ENCODE results near the gene OTUD7B. TPM values are rescaled to one million over a fixed set of nuclear protein-coding genes. Genes with fewer than 3 reads are reported as not detected.
"Not testable (repeated sequence)": the region's sequence is repeated elsewhere in the genome, so short reads cannot be mapped to it uniquely, and the experiment has no call there.

The OTUD7B gene
- total RNA-seq (10 to 100 TPM; 23.1 to 31.5 TPM), polyA plus RNA-seq (ENCODE audit: insufficient read depth, low read depth, low replicate concordance) (30.3 TPM)
- long read RNA-seq, donor 1, full-length matches to known transcripts = 2 of 2 reads
- long read RNA-seq, donor 1, partial matches to known transcripts = 0 of 2 reads
- long read RNA-seq, donor 1, other reads (novel, unspliced or antisense) = 0 of 2 reads
- long read RNA-seq, donor 2 = 0 reads

DNA sequence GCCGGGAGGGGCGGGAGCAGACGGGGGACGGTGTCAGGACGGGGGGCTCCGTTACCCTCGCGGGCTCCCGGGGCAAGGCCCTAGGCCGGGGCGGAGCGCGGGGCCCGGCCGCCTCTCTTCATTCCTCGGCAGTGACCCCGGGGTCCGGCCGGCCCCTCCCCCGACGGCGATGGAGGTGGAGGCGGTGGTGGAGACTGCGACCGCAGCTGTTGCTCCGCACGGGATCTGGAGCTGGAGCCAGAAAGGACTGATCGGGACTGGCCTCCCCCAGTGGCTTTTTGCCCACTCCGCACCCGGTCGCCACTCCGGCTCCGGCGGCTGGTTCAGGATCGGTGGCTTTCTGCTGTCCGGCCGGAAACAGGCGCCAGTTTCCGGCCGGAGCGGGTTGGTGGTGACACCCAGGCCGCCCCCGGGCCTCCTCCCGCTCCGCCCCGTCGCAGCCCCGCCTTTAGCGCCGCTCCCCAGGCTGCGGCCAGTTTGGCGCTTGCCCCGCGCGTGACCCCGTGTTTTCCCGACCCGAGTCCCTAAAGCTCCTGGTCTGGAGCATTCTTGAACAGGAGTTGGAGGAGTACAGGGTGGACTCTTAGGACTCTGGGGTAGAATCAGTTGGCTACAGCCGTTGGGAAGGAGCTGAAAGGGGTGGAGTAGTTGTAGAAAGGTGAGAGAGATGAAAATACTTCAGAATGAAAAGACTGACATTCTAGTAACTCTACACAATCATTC is at the start of gene OTUD7B:
Gene OTUD7B (minus strand): TSS at position 334 of the 723 bp plus-strand sequence. CDS start 33,216 bp downstream, outside the sequence.
- WGBS, 2 donors = 0 to 1% methylated on average over 22 to 59 of the region's 59 CpGs
- Histone ChIP-seq H3K4me3 (peak within 1 kb of the TSS; percentile 85 to 88), H3K27me3 (no peaks in the 10 kb centered on the region), H3K27ac (peak within 1 kb of the TSS; percentile 91 to 92), H3K4me1 (peaks cover 16% of the 10 kb centered on the region), H3K9me3 (no peaks in the 10 kb centered on the region), H3K36me3 (ENCODE audit: low read depth, missing control alignments) (no peaks in the 10 kb centered on the region)
- TF ChIP-seq CTCF (IDR thresholded peaks at IDR 0.05) = peak in 1 of 3 experiments; percentile 15
- TF ChIP-seq POLR2A (IDR thresholded peaks at IDR 0.05) = peak; percentile 10
- DNase-seq = peak; percentile 89
- intact Hi-C loops (cut with DNase I; ENCODE audit: low total_unique reads) = no loop called here

DNA sequence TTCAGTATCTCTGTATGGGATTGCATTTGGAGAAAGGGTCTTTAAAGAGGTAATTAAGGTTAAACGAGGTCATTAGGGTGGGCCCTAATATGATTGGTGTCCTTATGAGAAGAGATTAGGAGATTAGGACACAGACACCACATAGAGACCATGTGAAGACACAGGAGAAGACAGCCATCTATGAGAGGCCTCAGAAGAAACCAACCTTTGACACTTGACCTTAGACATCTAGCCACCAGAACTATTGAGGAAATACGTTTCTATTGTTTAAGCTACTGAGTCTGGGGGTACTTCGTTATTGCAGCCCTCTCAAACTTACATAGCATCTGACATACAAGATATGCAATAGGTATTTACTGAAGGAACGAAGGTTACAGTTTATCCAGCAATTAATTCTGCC is 49.7 kb upstream of the OTUD7B start:
- DNase-seq = no peak
- WGBS, 2 donors = 81 to 83% methylated on average over 4 of the region's 4 CpGs
- Histone ChIP-seq H3K4me3 (no peak overlapping the region), H3K36me3 (ENCODE audit: low read depth, missing control alignments) (no peaks in the 10 kb centered on the region), H3K27me3 (no peaks in the 10 kb centered on the region), H3K9me3 (no peaks in the 10 kb centered on the region), H3K4me1 (no peaks in the 10 kb centered on the region), H3K27ac (no peak overlapping the region)
- intact Hi-C loops (cut with DNase I; ENCODE audit: low total_unique reads) = no loop called here
- no peak for TF ChIP-seq CTCF (IDR thresholded peaks at IDR 0.05)
- TF ChIP-seq POLR2A (IDR thresholded peaks at IDR 0.05) = no peak

DNA sequence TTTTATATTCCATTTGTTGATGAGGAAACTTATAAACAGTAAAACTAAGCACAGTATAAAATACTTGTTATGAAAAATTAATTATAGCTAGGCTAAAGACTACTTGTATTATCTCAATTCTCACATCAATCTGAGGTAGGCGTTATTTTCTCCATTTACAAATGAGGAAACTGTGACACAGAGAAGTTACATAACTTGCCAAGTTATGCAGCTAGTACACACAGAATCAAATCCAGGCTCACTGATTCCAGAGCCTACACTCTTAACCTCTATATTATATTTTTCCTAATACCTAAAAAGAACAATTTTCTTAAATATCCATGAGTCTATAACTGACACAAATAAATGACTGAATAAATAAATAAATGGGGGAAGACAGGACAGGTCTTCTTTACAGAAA is 45.9 kb upstream of the OTUD7B start:
- Histone ChIP-seq H3K9me3 (no peaks in the 10 kb centered on the region), H3K27ac (no peak overlapping the region), H3K27me3 (no peaks in the 10 kb centered on the region), H3K4me3 (no peak overlapping the region), H3K4me1 (no peaks in the 10 kb centered on the region), H3K36me3 (ENCODE audit: low read depth, missing control alignments) (no peaks in the 10 kb centered on the region)
- no peak for DNase-seq
- intact Hi-C loops (cut with DNase I; ENCODE audit: low total_unique reads) = loop anchor here (10.0 kb wide), 1 partner anchor 82 kb away; no protein-coding TSS in a partner anchor
- 79 to 88% methylated on average over 1 of the region's 1 CpG for WGBS, 2 donors
- no peak for TF ChIP-seq CTCF (IDR thresholded peaks at IDR 0.05)
- TF ChIP-seq POLR2A (IDR thresholded peaks at IDR 0.05) = no peak

DNA sequence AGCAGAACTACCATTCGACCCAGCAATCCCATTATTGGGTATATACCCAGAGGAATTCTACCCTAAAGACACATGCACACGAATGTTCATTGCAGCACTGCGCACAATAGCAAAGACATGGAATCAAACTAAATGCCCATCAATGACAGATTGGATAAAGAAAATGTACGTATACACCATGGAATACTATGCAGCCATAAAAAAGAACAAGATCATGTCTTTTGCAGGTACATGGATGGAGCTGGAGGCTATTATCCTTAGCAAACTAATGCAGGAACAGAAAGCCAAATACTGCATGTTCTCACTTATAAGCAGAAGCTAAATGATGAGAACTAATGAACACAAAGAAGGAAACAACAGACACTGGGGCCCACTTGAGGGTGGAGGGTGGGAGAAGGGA is 45.0 kb upstream of the OTUD7B start:
- H3K4me3 ChIP-seq; H3K27me3 ChIP-seq; H3K9me3 ChIP-seq; H3K4me1 ChIP-seq; H3K27ac ChIP-seq; H3K36me3 ChIP-seq (ENCODE audit: low read depth, missing control alignments); DNase-seq: not testable (repeated sequence)
- WGBS, 2 donors = 83 to 96% methylated on average over 4 of the region's 4 CpGs
- intact Hi-C loops (cut with DNase I; ENCODE audit: low total_unique reads) = loop anchor here (10.0 kb wide), 1 partner anchor 81 kb away; no protein-coding TSS in a partner anchor

DNA sequence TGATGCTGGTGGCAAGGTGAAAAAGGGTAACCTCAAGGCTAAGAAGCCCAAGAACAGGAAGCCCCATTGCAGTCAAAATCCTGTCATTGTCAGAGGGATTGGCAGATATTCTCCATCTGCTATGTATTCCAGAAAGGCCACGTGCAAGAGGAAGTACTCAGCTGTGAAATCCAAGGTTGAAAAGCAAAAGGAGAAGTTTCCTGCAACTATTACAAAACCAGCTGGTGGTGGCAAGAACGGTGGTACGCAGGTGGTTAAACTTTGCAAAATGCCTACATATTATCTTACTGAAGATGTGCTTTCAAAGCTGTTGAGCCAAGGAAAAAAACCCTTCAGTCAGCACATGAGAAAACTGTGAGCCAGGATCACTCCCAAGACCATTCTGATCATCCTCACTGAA is 43.4 kb upstream of the OTUD7B start:
- H3K9me3 ChIP-seq = no peaks in the 10 kb centered on the region
- TF ChIP-seq POLR2A (IDR thresholded peaks at IDR 0.05) = no peak
- no peak overlapping the region for H3K27ac ChIP-seq
- WGBS, 2 donors = 65 to 68% methylated on average over 3 of the region's 3 CpGs
- H3K27me3 ChIP-seq = no peaks in the 10 kb centered on the region
- no peak overlapping the region for H3K4me3 ChIP-seq
- no peaks in the 10 kb centered on the region for H3K4me1 ChIP-seq
- DNase-seq = no peak
- intact Hi-C loops (cut with DNase I; ENCODE audit: low total_unique reads) = loop anchor here (10.0 kb wide), 1 partner anchor 79 kb away; no protein-coding TSS in a partner anchor
- H3K36me3 ChIP-seq (ENCODE audit: low read depth, missing control alignments) = no peaks in the 10 kb centered on the region

- DNase-seq; H3K4me3 ChIP-seq; H3K4me1 ChIP-seq; H3K27ac ChIP-seq; H3K36me3 ChIP-seq (ENCODE audit: low read depth, missing control alignments); H3K27me3 ChIP-seq; H3K9me3 ChIP-seq: not testable (repeated sequence)
- intact Hi-C loops (cut with DNase I; ENCODE audit: low total_unique reads) = loop anchor here (10.0 kb wide), 1 partner anchor 77 kb away; no protein-coding TSS in a partner anchor
- 49 to 69% methylated on average over 3 of the region's 3 CpGs for WGBS, 2 donors
These were observed 41.4 kb upstream of the OTUD7B start for GRCh38 chr1:150051905-150052412.

Measured in testis (tissue), 5 donors.